ENCODE results near the gene SRD5A1. TPM values are rescaled to one million over a fixed set of nuclear protein-coding genes. Genes with fewer than 3 reads are reported as not detected.

SRD5A1 gene
- total and polyA plus RNA-seq, 2 of the 8 experiments (the other 6 are each of a cell fraction or from before 2014, with no cell fraction given): 34.7 to 42.4 TPM

GRCh38 chr5:6615034-6615815 is 18.0 kb upstream of the SRD5A1 start (continued):
- TF ChIP-seq CBX5 (IDR thresholded peaks at IDR 0.05; ENCODE audit: low read depth, low read length) (no peak), SP1 (IDR thresholded peaks at IDR 0.05; ENCODE audit: low read depth, low read length) (no peak), BCL11A (IDR thresholded peaks at IDR 0.05; ENCODE audit: low read depth in 2 of 2, low read length in 2 of 2) (no peak), PHF8 (conservative IDR thresholded peaks at IDR 0.05; ENCODE audit: low read depth, low read length) (no peak), MAFK (IDR thresholded peaks at IDR 0.05; ENCODE audit: low read depth, low read length) (no peak), SAP30 (IDR thresholded peaks at IDR 0.05; ENCODE audit: insufficient read depth, insufficient replicate concordance, low read length) (no peak)

Data from H1 (cell line).